HEK293 (cell line): ENCODE results near the gene GLG1.
A peak's percentile ranks its signal among the peaks of the same experiment; 100 is the strongest.
"Not testable (repeated sequence)": the region's sequence is repeated elsewhere in the genome, so short reads cannot be mapped to it uniquely, and the experiment has no call there.

ENCODE experiments used
- CTCF ChIA-PET: fragments of 350-600 bp; formaldehyde crosslinking; extraction: SDS; loops from one replicate; lab custom pipeline; 2021; ENCODE audit warnings: antibody characterized with exemption; lab: Yijun Ruan, JAX
- POLR2A ChIA-PET: fragments of 300-600 bp; formaldehyde crosslinking; extraction: SDS; loops from one replicate; lab custom pipeline; 2020; ENCODE audit warnings: antibody characterized with exemption, inconsistent platforms; lab: Yijun Ruan, JAX
- H3K27ac ChIP-seq: fragments of 200-500 bp; sonication (Bioruptor generic); 2 replicates; pipeline ENCODE4 v1.5.1; 2014; ENCODE audit warnings: low read depth, low read length, control low read depth, inconsistent platforms; ENCODE audit errors: extremely low read depth
- H3K36me3 ChIP-seq, 2 experiments: fragments of 200-500 bp in 1 of 2; sonication (Bioruptor generic) in 1 of 2; 1 replicate in 1 of 2; 2 replicates in 1 of 2; pipeline ENCODE4 v1.5.1; 2014 to 2017; ENCODE audit warnings: inconsistent platforms in 2 of 2, low read length in 2 of 2; ENCODE audit not compliant: control insufficient read depth in 2 of 2, insufficient read depth in 1 of 2
- H3K4me1 ChIP-seq: fragments of 200-500 bp; sonication (Bioruptor generic); 2 replicates; pipeline ENCODE4 v1.5.1; 2014; ENCODE audit warnings: mild to moderate bottlenecking, low read length, inconsistent platforms; ENCODE audit not compliant: control insufficient read depth, insufficient read depth
- H3K4me3 ChIP-seq: 2 replicates; pipeline ENCODE4 v1.5.1; 2011; ENCODE audit warnings: low read depth, mild to moderate bottlenecking, control low read depth, low read length, moderate library complexity
- H3K9me3 ChIP-seq: fragments of 200-500 bp; sonication (Bioruptor generic); 2 replicates; pipeline ENCODE4 v1.5.1; 2014; ENCODE audit warnings: low read depth, low read length, inconsistent platforms; ENCODE audit not compliant: control insufficient read depth, insufficient read depth
- EGR2 ChIP-seq: fragments of 450-650 bp; formaldehyde crosslinking; IDR thresholded peaks from 2 replicates; pipeline ENCODE4 v1.5.1; 2016; ENCODE audit warnings: low read depth, missing biosample characterization, missing genetic modification characterization
- KLF17 ChIP-seq: fragments of 450-650 bp; formaldehyde crosslinking; IDR thresholded peaks from 2 replicates; pipeline ENCODE4 v1.5.1; 2016; ENCODE audit warnings: missing biosample characterization, missing genetic modification characterization
- SALL2 ChIP-seq: fragments of 450-650 bp; formaldehyde crosslinking; IDR thresholded peaks from 2 replicates; pipeline ENCODE4 v1.5.0; 2017; ENCODE audit warnings: missing biosample characterization, mild to moderate bottlenecking, missing genetic modification characterization, borderline replicate concordance
- WT1 ChIP-seq: fragments of 450-650 bp; formaldehyde crosslinking; IDR thresholded peaks from 2 replicates; pipeline ENCODE4 v1.5.1; 2016; ENCODE audit warnings: missing biosample characterization, missing genetic modification characterization
- ZBTB11 ChIP-seq: fragments of 450-650 bp; formaldehyde crosslinking; conservative IDR thresholded peaks from 2 replicates; pipeline ENCODE4 v1.5.1; 2016; ENCODE audit warnings: low read depth, missing biosample characterization, missing genetic modification characterization
- ZNF146 ChIP-seq: fragments of 450-650 bp; formaldehyde crosslinking; IDR thresholded peaks from 2 replicates; pipeline ENCODE4 v1.5.1; 2016; ENCODE audit warnings: missing biosample characterization, missing genetic modification characterization
- ZNF16 ChIP-seq: fragments of 450-650 bp; formaldehyde crosslinking; IDR thresholded peaks from 2 replicates; pipeline ENCODE4 v1.5.1; 2016; ENCODE audit warnings: low read depth, missing biosample characterization, missing genetic modification characterization
- ZNF19 ChIP-seq: fragments of 450-650 bp; formaldehyde crosslinking; IDR thresholded peaks from 2 replicates; pipeline ENCODE4; 2016; ENCODE audit warnings: missing biosample characterization, missing genetic modification characterization, low read depth
- ZNF266 ChIP-seq: fragments of 450-650 bp; formaldehyde crosslinking; IDR thresholded peaks from 2 replicates; pipeline ENCODE4 v1.5.1; 2016; ENCODE audit warnings: missing biosample characterization, missing genetic modification characterization, low read depth
- ZNF274 ChIP-seq, 2 experiments: fragments of 200-500 bp in 1 of 2; fragments of 450-650 bp in 1 of 2; sonication (Bioruptor generic) in 1 of 2; formaldehyde crosslinking in 1 of 2; IDR thresholded peaks; 2 replicates each; pipeline versions ENCODE4 v1.5.1 to v1.6.1; 2014 to 2016; ENCODE audit warnings: borderline replicate concordance in 1 of 2, inconsistent platforms in 1 of 2, low read length in 1 of 2, missing biosample characterization in 1 of 2, missing genetic modification characterization in 1 of 2
- ZNF302 ChIP-seq: fragments of 450-650 bp; formaldehyde crosslinking; IDR thresholded peaks from 2 replicates; pipeline ENCODE4 v1.5.1; 2016; ENCODE audit warnings: missing biosample characterization, missing genetic modification characterization, low read depth
- ZNF311 ChIP-seq: fragments of 450-650 bp; formaldehyde crosslinking; IDR thresholded peaks from 2 replicates; pipeline ENCODE4 v1.5.1; 2017; ENCODE audit warnings: missing biosample characterization, missing genetic modification characterization, borderline replicate concordance
- ZNF366 ChIP-seq: fragments of 450-650 bp; formaldehyde crosslinking; conservative IDR thresholded peaks from 2 replicates; pipeline ENCODE4 v1.5.1; 2016; ENCODE audit warnings: missing biosample characterization, missing genetic modification characterization
- ZNF398 ChIP-seq: fragments of 450-650 bp; formaldehyde crosslinking; IDR thresholded peaks from 2 replicates; pipeline ENCODE4 v1.5.1; 2017; ENCODE audit warnings: missing biosample characterization, missing genetic modification characterization
- ZNF521 ChIP-seq: fragments of 450-650 bp; formaldehyde crosslinking; IDR thresholded peaks from 2 replicates; pipeline ENCODE4 v1.5.1; 2017; ENCODE audit warnings: missing biosample characterization, mild to moderate bottlenecking, missing genetic modification characterization
- ZNF529 ChIP-seq: fragments of 450-650 bp; formaldehyde crosslinking; IDR thresholded peaks from 2 replicates; pipeline ENCODE4 v1.5.1; 2017; ENCODE audit warnings: missing genetic modification characterization, missing biosample characterization; ENCODE audit not compliant: insufficient replicate concordance
- ZNF580 ChIP-seq: fragments of 450-650 bp; formaldehyde crosslinking; IDR thresholded peaks from 2 replicates; pipeline ENCODE4 v1.5.1; 2016; ENCODE audit warnings: missing biosample characterization, missing genetic modification characterization
- ZNF623 ChIP-seq: fragments of 450-650 bp; formaldehyde crosslinking; IDR thresholded peaks from 2 replicates; pipeline ENCODE4 v1.5.1; 2016; ENCODE audit warnings: missing biosample characterization, missing genetic modification characterization
- ZNF677 ChIP-seq: fragments of 450-650 bp; IDR thresholded peaks from 2 replicates; pipeline ENCODE4 v1.5.0; 2018; ENCODE audit warnings: missing biosample characterization, mild to moderate bottlenecking, missing genetic modification characterization, moderate library complexity

GLG1 gene

GRCh38 chr16:74521691-74522090 is 85.2 kb downstream of the GLG1 start:
- CTCF ChIA-PET = no interaction called here
- Histone ChIP-seq H3K36me3 (peaks cover 0 to 7% of the 10 kb centered on the region in 2 experiments; a peak in 2 of 3 replicates), H3K9me3 (no peaks in the 10 kb centered on the region), H3K4me1 (no peaks in the 10 kb centered on the region), H3K27ac (no peak overlapping the region), H3K4me3 (no peak overlapping the region)
- POLR2A ChIA-PET = no interaction called here
- TF ChIP-seq SALL2 (no peak), ZNF366 (tag by site-specific recombination) (no peak), ZBTB11 (tag by site-specific recombination) (no peak), ZNF16 (no peak), ZNF311 (no peak), WT1 (tag by site-specific recombination) (no peak)

GRCh38 chr16:74518934-74519333 is 88.0 kb downstream of the GLG1 start:
- TF ChIP-seq ZNF580 = peak; percentile 63; the same call in 1 of the 2 replicates
- TF ChIP-seq ZNF146 (tag by site-specific recombination) = peak; percentile 85
- H3K9me3 ChIP-seq, H3K36me3 ChIP-seq, CTCF ChIA-PET, POLR2A ChIA-PET, H3K4me1 ChIP-seq, H3K4me3 ChIP-seq, H3K27ac ChIP-seq: not testable (repeated sequence)

GRCh38 chr16:74511961-74512360 is 95.0 kb downstream of the GLG1 start:
- TF ChIP-seq KLF17 (tag by site-specific recombination) (no peak), ZNF398 (no peak), ZNF302 (tag by site-specific recombination) (no peak), ZNF274 (IDR thresholded peaks at IDR 0.05; ENCODE audit: low read length) (no peak), ZNF274 (tag by site-specific recombination; IDR thresholded peaks at IDR 0.05; ENCODE audit: borderline replicate concordance) (no peak), ZNF529 (tag by site-specific recombination) (no peak), ZNF19 (no peak), ZNF266 (tag by site-specific recombination) (no peak), EGR2 (tag by site-specific recombination) (no peak), ZNF623 (no peak), ZNF677 (tag by site-specific recombination) (no peak), ZNF521 (tag by site-specific recombination) (no peak)
- Histone ChIP-seq H3K27ac (no peak overlapping the region), H3K36me3 (no peaks in the 10 kb centered on the region; a peak in 2 of 3 replicates), H3K4me1 (0 out of 2 replicates have a peak, but pooled peaks cover 3% of the 10 kb centered on the region), H3K9me3 (no peaks in the 10 kb centered on the region), H3K4me3 (no peak overlapping the region)
- ChIA-PET POLR2A (no interaction called here), CTCF (no interaction called here)
